GM23338 (cell line): ENCODE data around the gene EML4. TPM values are rescaled to one million over a fixed set of nuclear protein-coding genes. Genes with fewer than 3 reads are reported as not detected.

ENCODE experiments used
- ATAC-seq: fragments of 200-7000 bp; cut with Tn5 transposase; 3 replicates; pipeline ENCODE4 v1.9.1; 2020
- DNase-seq: peaks from one replicate; pipeline ENCODE4 v3.0.0-alpha.2; 2015; ENCODE audit warnings: low spot score
- H2AFZ ChIP-seq: fragments of 200-600 bp; sonication (generic); 2 replicates; pipeline ENCODE4 v1.8.0; 2016; ENCODE audit warnings: antibody characterized with exemption, mild to moderate bottlenecking, moderate library complexity
- H3F3A ChIP-seq: fragments of 200-600 bp; sonication (generic); replicated peaks from 2 replicates; pipeline ENCODE4 v1.8.0; 2017; ENCODE audit warnings: antibody characterized with exemption, mixed run types, low read depth
- H3K27ac ChIP-seq: fragments of 200-600 bp; sonication (generic); 2 replicates; pipeline ENCODE4 v1.6.1; 2016; ENCODE audit warnings: low read depth
- H3K27me3 ChIP-seq: fragments of 200-600 bp; sonication (generic); 2 replicates; pipeline ENCODE4 v1.8.0; 2016; ENCODE audit warnings: mild to moderate bottlenecking, mixed run types, moderate library complexity; ENCODE audit not compliant: insufficient read depth
- H3K36me3 ChIP-seq: fragments of 200-600 bp; sonication (generic); 2 replicates; pipeline ENCODE4 v1.8.0; 2016; ENCODE audit warnings: mild to moderate bottlenecking; ENCODE audit not compliant: insufficient read depth
- H3K4me1 ChIP-seq: fragments of 200-600 bp; sonication (generic); 2 replicates; pipeline ENCODE4 v1.8.0; 2016; ENCODE audit warnings: mild to moderate bottlenecking, moderate library complexity; ENCODE audit not compliant: insufficient read depth
- H3K4me2 ChIP-seq: fragments of 200-600 bp; sonication (generic); 2 replicates; pipeline ENCODE4 v1.7.1; 2017; ENCODE audit warnings: mixed run types
- H3K4me3 ChIP-seq: fragments of 200-600 bp; sonication (generic); 2 replicates; pipeline ENCODE4 v1.6.1; 2016; ENCODE audit warnings: mixed run types
- H3K79me2 ChIP-seq: fragments of 200-600 bp; sonication (generic); replicated peaks from 2 replicates; pipeline ENCODE4 v1.8.0; 2017; ENCODE audit warnings: mild to moderate bottlenecking; ENCODE audit not compliant: insufficient read depth
- H3K9me2 ChIP-seq: fragments of 200-600 bp; sonication (generic); 2 replicates; pipeline ENCODE4 v1.8.0; 2017; ENCODE audit not compliant: insufficient read depth
- H4K20me1 ChIP-seq: fragments of 200-600 bp; sonication (generic); replicated peaks from 2 replicates; pipeline ENCODE4 v1.8.0; 2017; ENCODE audit warnings: mild to moderate bottlenecking; ENCODE audit not compliant: insufficient read depth
- H3K27ac Mint-ChIP-seq: 2 replicates; pipeline ENCODE4 v1.8.0; 2020; ENCODE audit warnings: inconsistent platforms, mild to moderate bottlenecking, moderate library complexity, mixed read lengths
- H3K27me3 Mint-ChIP-seq: 3 replicates; pipeline ENCODE4 v1.8.0; 2022; ENCODE audit warnings: low read depth, mild to moderate bottlenecking, moderate library complexity, mixed read lengths, inconsistent platforms; ENCODE audit not compliant: insufficient read depth, poor library complexity
- H3K36me3 Mint-ChIP-seq: 3 replicates; pipeline ENCODE4 v1.8.0; 2021; ENCODE audit warnings: low read depth, mild to moderate bottlenecking, inconsistent platforms, moderate library complexity, mixed read lengths
- H3K4me1 Mint-ChIP-seq: 3 replicates; pipeline ENCODE4 v1.8.0; 2020; ENCODE audit warnings: mild to moderate bottlenecking, inconsistent platforms, mixed read lengths
- H3K4me3 Mint-ChIP-seq: 3 replicates; pipeline ENCODE4 v1.8.0; 2021; ENCODE audit warnings: moderate library complexity, mild to moderate bottlenecking, inconsistent platforms, mixed read lengths
- H3K9me3 Mint-ChIP-seq: 3 replicates; pipeline ENCODE4 v1.8.0; 2020; ENCODE audit warnings: moderate library complexity, mild to moderate bottlenecking, inconsistent platforms, mixed read lengths
- CREB1 ChIP-seq: fragments of 250-450 bp; sonication (Bioruptor Pico); IDR thresholded peaks from 2 replicates; pipeline ENCODE4 v1.5.0; 2020; ENCODE audit warnings: low read depth, mild to moderate bottlenecking, moderate library complexity
- CTCF ChIP-seq, 2 experiments: fragments of 200-600 bp in 1 of 2; sonication (generic) in 1 of 2; conservative IDR thresholded peaks; 2 replicates each; pipeline versions ENCODE4 v1.5.1 to v1.6.1; 2016 to 2017; ENCODE audit warnings: antibody characterized with exemption in 2 of 2, low read depth in 2 of 2, mild to moderate bottlenecking in 2 of 2, moderate library complexity in 1 of 2
- ETS1 ChIP-seq: IDR thresholded peaks from 2 replicates; pipeline ENCODE4 v1.6.1; 2016; ENCODE audit warnings: antibody characterized with exemption
- EZH2 ChIP-seq: fragments of 200-600 bp; sonication (generic); IDR thresholded peaks from one replicate; pipeline ENCODE4 v1.8.0; 2017; ENCODE audit warnings: antibody characterized with exemption, mild to moderate bottlenecking, low read depth; ENCODE audit not compliant: unreplicated experiment
- EZH2phosphoT487 ChIP-seq: fragments of 200-600 bp; sonication (generic); IDR thresholded peaks from one replicate; pipeline ENCODE4 v1.8.1; 2018; ENCODE audit warnings: antibody characterized with exemption; ENCODE audit not compliant: unreplicated experiment
- JUNB ChIP-seq: IDR thresholded peaks from one replicate; pipeline ENCODE4 v1.6.1; 2016; ENCODE audit warnings: antibody characterized with exemption; ENCODE audit not compliant: unreplicated experiment
- NANOG ChIP-seq: IDR thresholded peaks from 2 replicates; pipeline ENCODE4 v1.6.1; 2016; ENCODE audit warnings: antibody characterized with exemption, borderline replicate concordance
- POLR2AphosphoS5 ChIP-seq: IDR thresholded peaks from 2 replicates; pipeline ENCODE4 v1.6.1; 2016; ENCODE audit warnings: antibody characterized with exemption, low read depth
- REST ChIP-seq: IDR thresholded peaks from one replicate; pipeline ENCODE4 v1.6.1; 2018; ENCODE audit warnings: antibody characterized with exemption; ENCODE audit not compliant: unreplicated experiment
- STAT1 ChIP-seq: IDR thresholded peaks from one replicate; pipeline ENCODE4 v1.6.1; 2016; ENCODE audit warnings: antibody characterized with exemption; ENCODE audit not compliant: unreplicated experiment
- ZNF114 ChIP-seq: fragments of 250-450 bp; sonication (Bioruptor Pico); IDR thresholded peaks from 2 replicates; pipeline ENCODE4 v1.5.0; 2020; ENCODE audit warnings: mild to moderate bottlenecking, moderate library complexity
- ZNF331 ChIP-seq: fragments of 250-450 bp; sonication (Bioruptor Pico); IDR thresholded peaks from 2 replicates; pipeline ENCODE4 v1.5.0; 2020; ENCODE audit warnings: low read depth, mild to moderate bottlenecking, moderate library complexity
- ZNF462 ChIP-seq: fragments of 250-450 bp; sonication (Bioruptor Pico); IDR thresholded peaks from 2 replicates; pipeline ENCODE4 v1.5.0; 2020; ENCODE audit warnings: mild to moderate bottlenecking, moderate library complexity
- polyA plus RNA-seq: library from polyadenylated mRNA; unstranded; fragments of >200 nt; fragmentation: Nextera tagmentation; extraction: Ambion mirVana; gene quantifications from 2 replicates; pipeline ENCODE4 v1.2.1, GENCODE V29; 2016
- total RNA-seq: library from RNA; depleted of rRNA; stranded (reverse); fragments of >200 nt; shearing (Covaris generic); gene quantifications from 2 replicates; pipeline ENCODE4 v1.2.3, GENCODE V29; 2014

The EML4 gene
- total and polyA plus RNA-seq, 2 experiments from 2014 or later, result 65.3 to 115 TPM

GRCh38 chr2:42337846-42338566, 168.9 kb downstream of the EML4 start:
- Mint-ChIP-seq H3K4me3 (no peak overlapping the region), H3K4me1 (peaks cover 16% of the 10 kb centered on the region), H3K9me3 (no peaks in the 10 kb centered on the region), H3K27ac (no peak overlapping the region), H3K27me3 (peaks cover 23% of the 10 kb centered on the region), H3K36me3 (peaks cover 27% of the 10 kb centered on the region)
- Histone ChIP-seq H3K36me3 (no peaks in the 10 kb centered on the region), H3K9me2 (no peaks in the 10 kb centered on the region), H3K27me3 (no peaks in the 10 kb centered on the region), H4K20me1 (peaks cover 15% of the 10 kb centered on the region), H3K79me2 (peaks cover 12% of the 10 kb centered on the region), H3K4me1 (no peaks in the 10 kb centered on the region; the same call in 1 of the 2 replicates), H3K4me3 (no peak overlapping the region), H2AFZ (no peak overlapping the region), H3F3A (0 out of 2 replicates have a peak, but pooled peaks cover 3% of the 10 kb centered on the region), H3K27ac (no peak overlapping the region), H3K4me2 (no peak overlapping the region)
- DNase-seq (no peak), ATAC-seq (no peak; the same call in 2 of the 3 replicates)
- TF ChIP-seq ZNF462 (no peak), ETS1 (no peak), CTCF (conservative IDR thresholded peaks at IDR 0.05; ENCODE audit: low read depth in 2 of 2) (no peak; a peak in 2 of 4 replicates), STAT1 (no peak), NANOG (no peak), CREB1 (CRISPR knock-in tag) (no peak), ZNF114 (no peak), POLR2AphosphoS5 (no peak; the same call in 1 of the 2 replicates), REST (no peak), EZH2 (no peak), EZH2phosphoT487 (no peak), ZNF331 (CRISPR knock-in tag) (no peak), JUNB (no peak)
